Measurements from ENCODE around the gene ZNF528.

ZNF528 gene

DNA sequence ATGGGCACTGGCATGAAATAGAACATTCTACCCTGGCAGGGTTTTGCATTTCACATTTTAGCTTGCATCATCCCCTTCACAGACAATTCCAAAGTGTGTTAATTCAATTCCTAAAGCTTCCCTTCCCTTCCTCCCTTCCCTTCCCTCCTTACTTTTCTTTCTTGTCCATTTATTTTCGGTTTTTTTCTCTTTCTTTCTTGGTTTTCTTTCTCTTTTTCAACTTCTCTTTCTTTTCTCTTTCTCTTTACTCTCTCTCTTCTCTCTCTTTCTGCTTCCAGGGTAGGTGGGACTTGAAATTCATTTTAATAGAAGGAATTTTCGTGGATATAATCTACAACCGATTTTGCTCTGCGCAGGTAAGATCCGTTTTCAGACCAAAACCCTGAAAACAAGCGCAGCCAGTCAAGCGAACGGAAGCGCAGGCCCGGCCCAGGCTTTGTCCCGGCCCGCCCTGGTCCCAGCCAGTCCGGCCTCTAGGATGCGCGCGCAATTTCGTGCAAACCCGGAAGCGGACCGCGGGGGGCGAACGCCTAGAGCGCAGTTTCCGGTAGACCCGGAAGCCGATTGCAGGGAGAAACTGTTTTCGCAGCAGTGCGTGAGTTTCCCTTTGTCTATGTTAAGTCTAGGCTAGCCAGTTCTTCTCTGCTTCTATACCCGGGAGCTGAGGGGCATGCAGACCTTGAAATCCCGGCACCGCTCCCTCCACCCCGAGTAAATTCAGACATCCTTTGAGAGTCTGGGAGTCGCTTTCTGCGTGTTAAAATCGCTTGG is at the start of gene ZNF528:
Gene ZNF528, plus strand, starts transcription at position 540 of the 771 bp plus-strand sequence. CDS start 4,165 bp downstream, outside the sequence.
- DNase-seq: peak; percentile 73

DNA sequence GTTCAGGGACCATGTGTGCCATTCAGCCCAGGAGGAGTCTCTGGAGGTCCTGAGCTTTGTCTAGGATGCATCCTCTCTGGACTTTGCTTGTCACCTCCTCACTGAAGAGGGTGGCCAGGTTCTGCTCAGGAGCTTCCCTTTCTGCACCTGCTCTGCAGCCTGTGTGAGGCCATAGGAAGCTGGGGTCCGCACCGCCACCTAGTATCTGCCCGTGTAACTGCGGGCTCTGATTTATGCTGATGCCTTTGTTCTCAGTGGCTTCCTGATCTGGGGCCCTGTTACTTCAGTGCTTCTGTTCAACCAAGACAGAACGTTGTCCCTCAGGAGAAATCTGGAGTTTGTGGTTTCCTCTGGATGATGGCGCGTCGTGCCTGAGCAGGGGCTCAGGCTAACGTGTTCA is 46.1 kb upstream of the ZNF528 start:
- no peak for DNase-seq

DNA sequence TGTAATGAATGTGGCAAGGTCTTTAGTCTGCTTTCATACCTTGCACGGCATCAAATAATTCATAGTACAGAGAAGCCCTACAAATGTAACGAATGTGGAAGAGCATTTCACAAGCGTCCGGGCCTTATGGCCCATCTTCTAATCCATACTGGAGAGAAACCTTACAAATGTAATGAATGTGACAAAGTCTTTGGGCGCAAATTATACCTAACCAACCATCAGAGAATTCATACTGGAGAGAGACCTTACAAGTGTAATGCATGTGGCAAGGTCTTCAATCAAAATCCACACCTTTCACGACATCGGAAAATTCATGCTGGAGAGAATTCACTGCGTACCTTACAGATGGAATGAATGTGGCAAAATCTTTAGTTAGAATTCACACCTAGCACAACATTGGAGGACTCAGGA is 31.2 kb upstream of the ZNF528 start:
- no peak for DNase-seq

DNA sequence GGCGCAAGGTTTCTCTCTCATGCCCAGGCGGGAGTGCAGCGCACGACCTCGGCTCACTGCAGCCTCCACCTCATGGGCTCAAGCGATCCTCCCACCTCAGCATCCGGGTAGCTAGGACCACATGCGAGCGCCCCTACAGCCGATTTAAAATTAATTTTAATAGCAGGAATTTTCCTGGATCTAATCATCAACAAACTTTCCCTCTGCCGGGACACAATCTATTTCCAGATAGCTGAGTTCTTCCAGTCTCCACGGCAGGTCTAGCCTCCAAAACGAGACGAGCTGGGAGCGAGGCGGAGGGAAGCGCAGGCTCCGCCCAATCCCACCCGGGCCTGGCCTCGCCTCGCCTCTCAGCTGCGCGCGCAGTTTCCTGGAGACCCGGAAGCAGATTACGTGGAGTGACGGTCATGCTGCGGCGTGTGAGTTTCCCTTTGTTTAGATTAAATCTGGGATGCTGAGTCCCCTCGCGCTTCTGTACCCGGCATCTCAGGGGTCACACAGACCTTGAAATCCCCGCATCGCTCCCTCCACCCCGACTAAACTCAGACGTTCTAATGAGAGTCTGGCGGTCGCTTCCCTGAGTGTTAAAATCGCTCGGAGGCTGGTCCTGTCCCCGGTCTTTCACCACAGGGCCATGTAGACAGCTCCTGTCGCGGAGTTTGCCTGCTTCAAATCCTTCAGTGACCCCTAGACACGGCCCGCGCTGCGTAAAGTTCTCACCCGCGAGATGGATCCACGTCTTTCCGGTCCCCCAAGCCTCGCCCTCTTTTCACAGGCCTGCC is 27.9 kb upstream of the ZNF528 start, which contains the start of gene ZNF880:
Gene ZNF880, plus strand, starts transcription at position 365 of the 782 bp plus-strand sequence. Its CDS starts 43 bp downstream, at position 408.
- peak; percentile 12 for DNase-seq

DNA sequence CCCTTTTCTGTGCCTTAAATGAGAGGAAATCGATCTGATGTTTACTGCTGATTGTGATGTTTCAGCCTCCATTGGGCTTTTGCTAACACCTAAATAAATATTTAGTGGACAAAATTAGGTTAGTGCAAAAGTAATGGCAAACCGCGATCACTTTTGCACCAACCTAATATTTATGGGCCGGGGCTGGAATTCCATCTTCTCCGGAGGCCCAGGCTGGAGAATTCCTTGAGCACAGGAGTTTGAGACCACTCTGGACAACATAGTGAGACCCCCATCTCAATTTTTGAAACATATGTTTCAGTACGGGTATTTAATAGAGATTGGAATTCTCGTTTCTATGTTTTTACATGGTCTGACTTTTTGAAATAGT is 27.3 kb upstream of the ZNF528 start:
- DNase-seq: no peak

DNA sequence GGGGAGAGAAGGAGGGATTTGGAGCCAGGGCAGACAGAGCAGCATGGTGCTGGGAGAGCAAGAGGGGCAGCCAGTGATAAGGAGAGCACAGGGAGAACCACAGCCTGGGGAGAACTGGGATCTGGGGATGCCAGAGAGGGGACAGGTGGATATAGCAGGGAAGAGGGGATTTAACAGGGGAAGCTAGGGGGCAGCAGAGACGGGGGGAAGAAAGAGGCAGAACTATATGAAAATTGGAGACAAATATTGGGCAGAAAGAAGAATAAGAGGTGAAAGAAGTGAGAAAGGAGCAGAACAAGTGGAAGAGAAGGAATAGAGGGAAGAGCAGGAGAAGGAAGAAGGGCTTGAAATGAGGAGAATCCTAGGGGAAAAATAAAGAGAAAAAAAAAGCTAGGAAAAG is 6.5 kb upstream of the ZNF528 start:
- DNase-seq: no peak

DNA sequence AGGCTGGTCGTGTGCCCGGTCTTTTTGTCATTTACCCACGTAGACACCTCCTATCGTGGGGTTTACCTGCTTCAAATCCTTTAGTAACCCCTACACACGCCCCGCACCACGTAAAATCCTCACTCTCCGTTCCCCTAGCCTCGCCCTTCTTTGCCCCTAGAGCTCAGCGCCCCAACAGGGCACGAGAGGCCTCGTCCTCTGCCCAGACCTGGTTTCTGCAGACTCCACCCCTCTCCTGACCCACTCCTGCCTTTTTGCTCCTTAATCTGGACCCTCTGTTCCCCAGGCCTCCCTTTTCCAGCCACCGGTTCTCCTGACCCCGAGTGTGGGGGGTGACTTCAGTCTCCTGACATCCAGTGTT is 412 bp downstream of the ZNF528 start:
- DNase-seq: no peak

DNA sequence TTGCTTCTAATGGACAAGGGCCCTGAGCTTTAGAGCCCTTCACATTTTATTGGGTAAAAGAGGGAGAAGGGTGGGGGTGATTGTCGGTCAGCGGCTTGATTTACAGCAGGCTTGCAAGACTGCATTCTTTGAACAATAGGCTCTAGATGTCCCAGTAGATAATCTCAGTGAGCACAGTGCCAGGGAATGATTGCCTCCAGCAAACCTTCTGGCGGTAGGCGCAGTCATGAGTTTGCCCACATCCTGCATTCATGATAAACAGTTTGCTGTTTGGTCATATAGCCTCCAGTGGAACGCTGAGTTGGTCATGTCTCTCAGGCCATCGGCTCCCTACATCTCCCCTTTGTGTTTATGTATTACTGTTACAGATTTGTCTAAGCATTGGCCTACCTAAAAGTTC is 12.6 kb downstream of the ZNF528 start:
- no peak for DNase-seq

DNA sequence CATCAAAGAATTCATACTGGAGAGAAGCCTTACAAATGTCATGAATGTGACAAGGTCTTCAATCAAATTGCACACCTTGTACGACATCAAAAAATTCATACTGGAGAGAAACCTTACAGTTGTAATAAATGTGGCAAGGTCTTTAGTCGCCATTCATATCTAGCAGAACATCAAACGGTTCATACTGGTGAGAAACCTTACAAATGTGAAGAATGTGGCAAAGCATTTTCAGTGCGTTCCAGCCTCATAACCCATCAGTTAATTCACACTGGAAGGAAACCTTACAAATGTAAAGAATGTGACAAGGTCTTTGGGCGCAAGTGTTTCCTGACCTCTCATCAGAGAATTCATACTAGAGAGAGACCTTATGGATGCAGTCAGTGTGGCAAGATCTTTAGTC is 18.1 kb downstream of the ZNF528 start:
- DNase-seq: no peak

DNA sequence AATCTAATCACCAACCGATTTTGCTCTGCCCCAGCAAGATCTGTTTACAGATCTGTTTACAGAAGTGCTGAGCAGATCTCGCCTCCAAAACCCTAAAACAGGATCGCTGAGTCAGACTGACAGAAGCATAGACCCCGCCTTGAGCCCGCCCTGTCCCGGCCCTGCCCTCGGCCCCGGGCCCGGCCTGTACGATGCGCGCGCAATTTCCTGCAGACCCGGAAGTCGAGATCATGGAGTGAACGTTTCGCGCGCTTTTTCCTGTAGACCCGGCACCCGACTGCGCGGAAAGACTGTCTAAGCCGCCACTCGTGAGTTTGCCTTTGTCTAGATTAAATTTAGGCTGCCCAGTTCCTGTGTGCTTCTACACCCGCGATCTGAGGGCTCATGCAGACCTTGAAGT is 31.3 kb downstream of the ZNF528 start, which contains the start of gene ZNF534:
Gene ZNF534, plus strand, starts transcription at position 212 of the 400 bp plus-strand sequence. CDS start 2,327 bp downstream, outside the sequence.
- no peak for DNase-seq

DNA sequence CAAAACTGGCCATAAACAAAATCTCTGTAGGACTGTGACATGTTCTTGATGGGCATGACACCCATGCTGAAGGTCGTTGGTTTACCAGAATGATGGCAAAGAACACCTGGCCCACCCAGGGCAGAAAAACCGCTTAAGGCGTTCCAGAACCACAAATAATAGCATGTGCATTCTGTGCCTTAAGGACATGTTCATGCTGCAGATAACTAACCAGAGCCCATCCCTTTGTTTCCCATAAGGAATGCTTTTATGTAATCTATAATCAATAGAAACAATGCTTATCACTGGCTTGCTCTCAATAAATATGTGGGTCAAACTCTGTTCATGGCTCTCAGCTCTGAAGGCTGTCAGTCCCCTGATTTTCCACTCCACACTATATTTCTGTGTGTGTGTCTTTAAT is 44.5 kb downstream of the ZNF528 start:
- DNase-seq: no peak

DNA sequence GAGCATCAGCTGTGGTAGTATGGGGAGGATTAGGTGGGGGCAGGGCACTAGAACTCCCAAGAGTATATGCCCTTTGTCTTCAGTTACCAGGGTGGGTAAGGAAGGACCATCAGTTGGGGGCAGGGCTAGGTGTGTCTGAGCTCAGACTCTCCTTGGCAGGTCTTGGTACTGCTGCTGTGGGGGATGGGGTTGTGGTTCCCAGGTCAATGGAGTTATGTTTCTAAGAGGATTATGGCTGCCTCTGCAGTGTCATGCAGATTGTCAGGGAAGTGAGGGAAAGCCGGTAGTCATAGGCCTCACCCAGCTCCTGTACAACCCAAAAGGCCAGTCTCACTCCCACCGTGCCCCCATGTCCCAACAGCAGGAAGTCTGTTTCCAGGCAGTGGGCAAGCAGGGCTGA is 46.9 kb downstream of the ZNF528 start:
- no peak for DNase-seq

DNA sequence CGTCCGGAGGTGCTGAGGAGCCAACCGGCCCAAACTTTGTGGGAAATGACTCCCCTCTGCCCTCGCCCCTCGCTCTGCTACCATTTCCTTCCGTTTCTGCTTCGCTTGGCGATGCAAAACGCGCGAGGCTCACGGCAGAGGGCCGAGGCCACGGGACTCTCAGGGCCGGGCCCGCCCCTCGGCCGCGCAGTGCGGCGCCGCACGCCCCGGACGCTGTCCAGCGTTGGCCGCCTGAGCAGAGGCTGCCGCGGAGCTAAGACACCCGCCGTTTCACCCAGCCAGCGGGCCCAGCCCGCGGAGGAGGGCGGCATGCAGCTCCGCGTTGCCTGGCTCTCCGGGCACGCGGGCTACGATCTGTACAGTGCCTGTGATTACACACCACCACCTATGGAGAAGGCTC is 53.6 kb downstream of the ZNF528 start:
- DNase-seq: no peak

DNA sequence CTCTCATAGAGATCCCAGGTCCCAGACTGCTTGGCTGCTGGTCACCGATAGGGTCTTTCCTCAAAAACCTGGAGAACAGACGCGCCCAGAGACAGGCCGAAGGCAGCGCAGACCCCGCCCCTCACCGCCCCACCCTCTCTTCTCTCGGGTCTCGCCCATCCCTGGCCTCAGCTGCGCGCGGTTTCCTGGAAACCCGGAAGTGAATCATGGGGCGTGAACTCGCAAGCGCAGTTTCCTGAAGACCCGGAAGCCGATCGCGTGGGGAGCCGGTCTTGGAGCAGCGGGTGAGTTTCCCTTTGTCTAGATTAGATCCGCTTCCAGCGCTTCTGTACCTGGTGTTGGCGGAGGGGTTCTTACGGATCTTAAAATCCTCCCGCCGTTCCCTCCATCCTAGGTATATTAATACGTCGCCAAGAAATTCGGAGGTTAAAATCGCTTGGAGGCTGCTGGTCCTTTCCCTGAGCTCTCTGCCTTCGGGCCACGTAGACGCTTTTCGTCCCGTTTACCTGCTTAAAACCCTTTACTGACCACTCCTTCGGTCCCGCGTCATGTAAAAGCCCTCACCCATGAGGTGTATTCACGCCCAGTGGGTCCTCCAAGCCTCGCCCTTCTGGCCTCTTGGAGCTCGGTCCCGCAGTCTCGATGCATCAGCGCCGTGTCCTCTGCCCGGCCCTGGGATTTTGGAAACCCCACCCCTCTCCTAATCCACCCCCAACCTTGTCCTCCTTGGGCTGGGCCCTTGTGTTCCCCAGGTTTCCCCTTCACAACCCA is 55.9 kb downstream of the ZNF528 start, which contains the start of gene ZNF578:
Gene ZNF578, plus strand, starts transcription at position 230 of the 771 bp plus-strand sequence. CDS start 48,293 bp downstream, outside the sequence.
- peak; percentile 1 for DNase-seq

DNA sequence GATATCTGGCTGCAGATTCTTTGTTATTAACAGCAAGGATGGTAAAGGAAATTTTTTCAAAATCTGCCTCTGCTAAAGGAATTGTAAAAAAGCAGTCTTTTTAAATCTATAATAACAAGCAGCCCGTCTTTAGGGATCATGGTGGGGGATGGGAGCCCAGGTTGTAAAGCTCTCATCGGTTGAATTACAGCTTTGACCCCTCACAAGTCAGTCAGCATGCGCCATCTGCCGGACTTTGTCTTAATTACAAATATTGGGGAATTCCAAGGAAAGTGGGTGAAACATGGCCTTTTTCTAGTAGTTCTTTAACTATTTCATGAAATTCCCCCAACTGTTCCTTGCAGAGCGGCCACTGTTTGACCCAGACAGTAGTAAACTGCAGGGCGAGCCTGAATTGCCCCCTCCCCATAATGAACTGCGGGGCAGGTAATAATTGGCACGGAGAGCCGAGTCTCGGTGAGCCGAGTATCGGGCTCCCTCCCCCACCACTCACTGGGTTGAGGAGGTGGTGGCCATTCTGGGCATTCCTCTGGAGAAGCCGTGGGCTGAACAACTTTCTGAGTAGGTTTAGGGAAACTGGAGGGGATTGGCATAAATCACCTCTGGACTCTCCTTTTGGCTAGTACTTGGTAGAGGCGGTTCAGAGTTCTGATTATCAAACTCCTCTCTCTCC is 67.3 kb downstream of the ZNF528 start:
- DNase-seq: no peak

Data from DMS 273 treated with DMSO at 0.1 percent for 48 hours (cell line).